Left ventricle myocardium inferior (tissue), 1 donor: ENCODE data around the gene STK33. TPM values are rescaled to one million over a fixed set of nuclear protein-coding genes. Genes with fewer than 3 reads are reported as not detected.
A peak's percentile ranks its signal among the peaks of the same experiment; 100 is the strongest.

Experiments used
- DNase-seq: peaks from one replicate; pipeline ENCODE4 v3.0.0-alpha.2; 2020
- H3K27ac ChIP-seq: fragments of 200-600 bp; replicated peaks from 2 replicates; pipeline ENCODE4 v1.8.0; 2021
- H3K27me3 ChIP-seq: fragments of 200-600 bp; 2 replicates; pipeline ENCODE4 v1.8.0; 2021; ENCODE audit warnings: low read depth
- H3K36me3 ChIP-seq: fragments of 200-600 bp; 2 replicates; pipeline ENCODE4 v1.8.0; 2021
- H3K4me1 ChIP-seq: fragments of 200-600 bp; 2 replicates; pipeline ENCODE4 v1.8.0; 2021
- H3K4me3 ChIP-seq: fragments of 200-600 bp; 2 replicates; pipeline ENCODE4 v1.8.0; 2021; ENCODE audit warnings: mild to moderate bottlenecking, moderate library complexity
- H3K9me3 ChIP-seq: fragments of 200-600 bp; replicated peaks from 2 replicates; pipeline ENCODE4 v1.8.0; 2021
- CTCF ChIP-seq: fragments of 200-600 bp; IDR thresholded peaks from 2 replicates; pipeline ENCODE4 v1.8.0; 2021; ENCODE audit warnings: antibody characterized with exemption, mild to moderate bottlenecking, borderline replicate concordance
- intact Hi-C: fragments of 100-400 bp; cut with micrococcal nuclease; formaldehyde crosslinking; loops from one replicate; pipeline ENCODE4 v1.11.0; 2022
- total RNA-seq: library from RNA; stranded (reverse); fragmentation: NEBNext Ultra II Directional; extraction: Animal tissue kit (Norgen Biotek cat#: 25700); gene quantifications from one replicate; pipeline ENCODE4 v1.2.1, GENCODE V29; 2021
- donor health status: DM: no; HTN: yes; CAD: no; lungs with severe emphysema.

Gene STK33
- total RNA-seq, 1 donor from 2014 or later: 25.8 TPM

- no peak for DNase-seq
- Histone ChIP-seq H3K4me1 (no peaks in the 10 kb centered on the region), H3K36me3 (peaks cover 76% of the 10 kb centered on the region), H3K27ac (no peak overlapping the region), H3K4me3 (no peak overlapping the region), H3K9me3 (peaks cover 8% of the 10 kb centered on the region), H3K27me3 (no peaks in the 10 kb centered on the region)
- TF ChIP-seq CTCF: no peak
- intact Hi-C loops: no loop called here
Observed at GRCh38 chr11:8638300-8638699, 44.3 kb upstream of the STK33 start.

DNA sequence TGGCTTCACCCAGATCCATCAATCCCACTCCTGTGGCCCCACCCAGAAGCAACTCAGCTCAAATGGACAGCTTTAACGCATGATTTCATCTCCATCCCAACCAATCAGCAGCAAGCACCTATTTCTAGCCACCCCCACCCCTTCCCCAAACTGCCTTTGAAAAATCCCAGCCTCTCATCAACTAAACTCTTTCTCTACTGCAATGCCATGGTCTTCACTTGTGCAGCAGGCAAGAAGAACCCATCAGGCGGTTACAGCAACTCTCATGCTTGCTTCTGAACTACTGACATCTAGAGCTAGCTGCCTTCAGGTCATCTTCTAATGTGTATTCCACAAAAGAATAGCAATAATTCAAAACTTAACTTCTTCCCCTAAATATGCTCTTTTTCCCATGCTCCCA, 42.1 kb upstream of the STK33 start:
- no peaks in the 10 kb centered on the region for H3K4me1 ChIP-seq
- H3K36me3 ChIP-seq: peaks cover 67% of the 10 kb centered on the region
- H3K4me3 ChIP-seq: no peak overlapping the region
- intact Hi-C loops: no loop called here
- H3K9me3 ChIP-seq: peaks cover 8% of the 10 kb centered on the region
- DNase-seq: no peak
- no peak overlapping the region for H3K27ac ChIP-seq
- no peak for TF ChIP-seq CTCF
- no peaks in the 10 kb centered on the region for H3K27me3 ChIP-seq

DNA sequence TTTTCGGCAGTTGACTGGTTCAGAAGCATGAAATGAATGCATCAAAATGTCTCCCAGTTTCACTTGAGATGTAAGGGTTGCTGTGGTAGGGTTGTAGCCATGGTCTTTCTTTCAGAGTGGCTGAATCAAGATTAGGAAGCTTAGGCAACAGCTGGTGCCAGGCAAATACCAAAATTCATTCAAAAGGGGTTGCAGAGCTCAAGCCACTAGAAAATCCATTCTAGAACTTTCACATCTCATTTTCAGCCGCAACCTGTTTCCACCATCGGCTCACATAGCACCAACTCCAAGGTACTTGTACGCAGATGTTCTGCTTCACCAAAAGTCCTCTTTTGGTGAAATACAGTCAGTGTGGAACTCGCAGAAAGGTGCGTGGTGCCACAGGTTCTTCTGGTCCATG, 40.5 kb upstream of the STK33 start:
- no peaks in the 10 kb centered on the region for H3K4me1 ChIP-seq
- H3K27me3 ChIP-seq: no peaks in the 10 kb centered on the region
- intact Hi-C loops: no loop called here
- peaks cover 57% of the 10 kb centered on the region for H3K36me3 ChIP-seq
- peaks cover 8% of the 10 kb centered on the region for H3K9me3 ChIP-seq
- no peak overlapping the region for H3K27ac ChIP-seq
- TF ChIP-seq CTCF: no peak
- DNase-seq: no peak
- H3K4me3 ChIP-seq: no peak overlapping the region

- Histone ChIP-seq H3K4me1 (no peaks in the 10 kb centered on the region), H3K36me3 (peaks cover 32% of the 10 kb centered on the region), H3K9me3 (peaks cover 8% of the 10 kb centered on the region), H3K4me3 (no peak overlapping the region), H3K27me3 (no peaks in the 10 kb centered on the region), H3K27ac (no peak overlapping the region)
- DNase-seq: no peak
- no peak for TF ChIP-seq CTCF
- intact Hi-C loops: no loop called here
Observed at GRCh38 chr11:8631395-8632118, 37.5 kb upstream of the STK33 start.

DNA sequence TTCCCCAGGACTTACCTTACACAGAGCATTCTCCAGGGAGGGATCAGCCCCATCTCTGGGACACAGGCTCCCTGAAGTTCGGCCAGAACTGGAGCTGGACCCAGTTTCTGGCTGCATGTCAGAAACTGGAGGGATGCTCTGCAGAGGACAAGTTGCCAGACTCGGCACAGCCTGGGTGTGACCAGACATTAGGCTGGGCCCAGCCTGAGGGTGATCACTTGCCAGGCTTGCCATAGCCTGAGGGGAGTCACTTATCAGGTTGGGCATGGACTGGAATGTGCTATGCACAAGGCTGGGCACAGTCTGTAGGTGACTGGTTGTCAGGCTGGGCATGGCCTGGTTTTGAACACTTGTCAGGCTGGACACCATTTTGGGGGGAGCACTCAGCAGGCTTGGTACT, 30.7 kb upstream of the STK33 start:
- TF ChIP-seq CTCF: no peak
- Histone ChIP-seq H3K9me3 (no peaks in the 10 kb centered on the region), H3K4me3 (no peak overlapping the region), H3K27ac (no peak overlapping the region), H3K27me3 (no peaks in the 10 kb centered on the region), H3K4me1 (peaks cover 14% of the 10 kb centered on the region), H3K36me3 (peaks cover 31% of the 10 kb centered on the region)
- intact Hi-C loops: no loop called here
- DNase-seq: peak; percentile 25

GRCh38 chr11:8621147-8621546, 27.1 kb upstream of the STK33 start:
- H3K36me3 ChIP-seq: peaks cover 58% of the 10 kb centered on the region
- intact Hi-C loops: no loop called here
- no peak overlapping the region for H3K4me3 ChIP-seq
- H3K27me3 ChIP-seq: no peaks in the 10 kb centered on the region
- no peaks in the 10 kb centered on the region for H3K9me3 ChIP-seq
- no peak overlapping the region for H3K27ac ChIP-seq
- H3K4me1 ChIP-seq: peaks cover 14% of the 10 kb centered on the region
- no peak for DNase-seq
- no peak for TF ChIP-seq CTCF
